ENCODE data around the gene ECHDC3. TPM values are rescaled to one million over a fixed set of nuclear protein-coding genes. Genes with fewer than 3 reads are reported as not detected.
A peak's percentile ranks its signal among the peaks of the same experiment; 100 is the strongest.

ECHDC3 gene
- total and polyA plus RNA-seq, 2 of the 13 experiments (the other 11 are each of a cell fraction or from before 2014, with no cell fraction given) = not detected

DNA sequence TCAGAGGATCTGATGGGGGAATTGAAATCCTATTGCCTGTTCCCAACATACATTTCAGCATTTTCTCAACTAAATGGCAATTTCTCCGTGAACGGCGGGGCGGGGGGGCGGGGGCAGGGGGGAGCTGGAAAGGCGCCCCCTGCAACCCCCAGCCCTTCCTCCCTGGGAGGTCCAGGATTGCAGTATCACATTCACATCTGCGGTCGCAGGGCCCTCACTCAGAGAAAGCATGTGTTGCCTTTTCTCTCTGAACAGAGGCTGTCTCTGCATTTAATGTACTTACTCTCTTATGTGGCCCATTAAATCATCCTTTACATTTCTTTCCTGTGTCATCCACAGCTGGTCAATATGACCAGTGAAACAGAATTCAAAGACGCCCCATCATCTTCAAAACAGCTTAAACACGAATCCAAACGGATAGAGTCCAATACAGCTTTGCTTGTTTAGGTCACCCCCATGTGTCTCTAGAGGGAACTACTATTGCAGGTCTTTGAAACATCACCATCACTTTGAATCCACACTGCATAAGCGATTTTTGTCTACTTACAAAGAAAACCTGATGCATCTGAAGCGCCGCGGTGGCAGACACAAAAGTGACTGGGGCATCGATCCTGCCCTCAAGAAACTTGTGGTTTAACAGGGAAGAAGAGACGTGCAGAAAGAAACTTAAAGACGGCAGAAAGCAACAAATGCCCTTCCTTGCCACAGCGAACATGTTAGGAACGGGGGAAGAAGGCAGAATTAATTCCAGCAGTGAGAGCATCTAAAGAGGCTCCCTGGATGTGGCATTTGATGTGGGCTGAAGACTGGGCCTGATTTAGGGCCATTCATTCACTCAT, 17.0 kb upstream of the ECHDC3 start (continued):
- TF ChIP-seq, protein P1, sequence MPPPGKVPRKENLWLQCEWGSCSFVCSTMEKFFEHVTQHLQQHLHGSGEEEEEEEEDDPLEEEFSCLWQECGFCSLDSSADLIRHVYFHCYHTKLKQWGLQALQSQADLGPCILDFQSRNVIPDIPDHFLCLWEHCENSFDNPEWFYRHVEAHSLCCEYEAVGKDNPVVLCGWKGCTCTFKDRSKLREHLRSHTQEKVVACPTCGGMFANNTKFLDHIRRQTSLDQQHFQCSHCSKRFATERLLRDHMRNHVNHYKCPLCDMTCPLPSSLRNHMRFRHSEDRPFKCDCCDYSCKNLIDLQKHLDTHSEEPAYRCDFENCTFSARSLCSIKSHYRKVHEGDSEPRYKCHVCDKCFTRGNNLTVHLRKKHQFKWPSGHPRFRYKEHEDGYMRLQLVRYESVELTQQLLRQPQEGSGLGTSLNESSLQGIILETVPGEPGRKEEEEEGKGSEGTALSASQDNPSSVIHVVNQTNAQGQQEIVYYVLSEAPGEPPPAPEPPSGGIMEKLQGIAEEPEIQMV (CRISPR knock-in tag; IDR thresholded peaks at IDR 0.05; ENCODE audit: low read depth) = no peak
- TF ChIP-seq IRF2 (CRISPR knock-in tag; IDR thresholded peaks at IDR 0.05) = peak; percentile 54; the same call in 1 of the 2 replicates
- TF ChIP-seq, protein P2, sequence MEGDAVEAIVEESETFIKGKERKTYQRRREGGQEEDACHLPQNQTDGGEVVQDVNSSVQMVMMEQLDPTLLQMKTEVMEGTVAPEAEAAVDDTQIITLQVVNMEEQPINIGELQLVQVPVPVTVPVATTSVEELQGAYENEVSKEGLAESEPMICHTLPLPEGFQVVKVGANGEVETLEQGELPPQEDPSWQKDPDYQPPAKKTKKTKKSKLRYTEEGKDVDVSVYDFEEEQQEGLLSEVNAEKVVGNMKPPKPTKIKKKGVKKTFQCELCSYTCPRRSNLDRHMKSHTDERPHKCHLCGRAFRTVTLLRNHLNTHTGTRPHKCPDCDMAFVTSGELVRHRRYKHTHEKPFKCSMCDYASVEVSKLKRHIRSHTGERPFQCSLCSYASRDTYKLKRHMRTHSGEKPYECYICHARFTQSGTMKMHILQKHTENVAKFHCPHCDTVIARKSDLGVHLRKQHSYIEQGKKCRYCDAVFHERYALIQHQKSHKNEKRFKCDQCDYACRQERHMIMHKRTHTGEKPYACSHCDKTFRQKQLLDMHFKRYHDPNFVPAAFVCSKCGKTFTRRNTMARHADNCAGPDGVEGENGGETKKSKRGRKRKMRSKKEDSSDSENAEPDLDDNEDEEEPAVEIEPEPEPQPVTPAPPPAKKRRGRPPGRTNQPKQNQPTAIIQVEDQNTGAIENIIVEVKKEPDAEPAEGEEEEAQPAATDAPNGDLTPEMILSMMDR (CRISPR knock-in tag; IDR thresholded peaks at IDR 0.05) = peak; percentile 90
- TF ChIP-seq ZNF7 (CRISPR knock-in tag; IDR thresholded peaks at IDR 0.05) = no peak
- peak; percentile 72 for TF ChIP-seq GATAD2A (CRISPR knock-in tag; IDR thresholded peaks at IDR 0.05)
- TF ChIP-seq ZNF331 (CRISPR knock-in tag; IDR thresholded peaks at IDR 0.05) = peak; percentile 47; the same call in 1 of the 2 replicates
- no peak for TF ChIP-seq TBX3 (IDR thresholded peaks at IDR 0.05; ENCODE audit: borderline replicate concordance)
- no peak for TF ChIP-seq CAMTA2 (CRISPR knock-in tag; IDR thresholded peaks at IDR 0.05; ENCODE audit: borderline replicate concordance)
- TF ChIP-seq, protein P3, sequence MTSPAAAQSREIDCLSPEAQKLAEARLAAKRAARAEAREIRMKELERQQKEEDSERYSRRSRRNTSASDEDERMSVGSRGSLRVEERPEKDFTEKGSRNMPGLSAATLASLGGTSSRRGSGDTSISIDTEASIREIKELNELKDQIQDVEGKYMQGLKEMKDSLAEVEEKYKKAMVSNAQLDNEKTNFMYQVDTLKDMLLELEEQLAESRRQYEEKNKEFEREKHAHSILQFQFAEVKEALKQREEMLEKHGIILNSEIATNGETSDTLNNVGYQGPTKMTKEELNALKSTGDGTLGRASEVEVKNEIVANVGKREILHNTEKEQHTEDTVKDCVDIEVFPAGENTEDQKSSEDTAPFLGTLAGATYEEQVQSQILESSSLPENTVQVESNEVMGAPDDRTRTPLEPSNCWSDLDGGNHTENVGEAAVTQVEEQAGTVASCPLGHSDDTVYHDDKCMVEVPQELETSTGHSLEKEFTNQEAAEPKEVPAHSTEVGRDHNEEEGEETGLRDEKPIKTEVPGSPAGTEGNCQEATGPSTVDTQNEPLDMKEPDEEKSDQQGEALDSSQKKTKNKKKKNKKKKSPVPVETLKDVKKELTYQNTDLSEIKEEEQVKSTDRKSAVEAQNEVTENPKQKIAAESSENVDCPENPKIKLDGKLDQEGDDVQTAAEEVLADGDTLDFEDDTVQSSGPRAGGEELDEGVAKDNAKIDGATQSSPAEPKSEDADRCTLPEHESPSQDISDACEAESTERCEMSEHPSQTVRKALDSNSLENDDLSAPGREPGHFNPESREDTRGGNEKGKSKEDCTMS (CRISPR knock-in tag; conservative IDR thresholded peaks at IDR 0.05) = no peak
- TF ChIP-seq PPARG (CRISPR knock-in tag; conservative IDR thresholded peaks at IDR 0.05) = 0 out of 2 replicates have a peak, but pooled peaks have one; percentile 32
- TF ChIP-seq, protein P4, sequence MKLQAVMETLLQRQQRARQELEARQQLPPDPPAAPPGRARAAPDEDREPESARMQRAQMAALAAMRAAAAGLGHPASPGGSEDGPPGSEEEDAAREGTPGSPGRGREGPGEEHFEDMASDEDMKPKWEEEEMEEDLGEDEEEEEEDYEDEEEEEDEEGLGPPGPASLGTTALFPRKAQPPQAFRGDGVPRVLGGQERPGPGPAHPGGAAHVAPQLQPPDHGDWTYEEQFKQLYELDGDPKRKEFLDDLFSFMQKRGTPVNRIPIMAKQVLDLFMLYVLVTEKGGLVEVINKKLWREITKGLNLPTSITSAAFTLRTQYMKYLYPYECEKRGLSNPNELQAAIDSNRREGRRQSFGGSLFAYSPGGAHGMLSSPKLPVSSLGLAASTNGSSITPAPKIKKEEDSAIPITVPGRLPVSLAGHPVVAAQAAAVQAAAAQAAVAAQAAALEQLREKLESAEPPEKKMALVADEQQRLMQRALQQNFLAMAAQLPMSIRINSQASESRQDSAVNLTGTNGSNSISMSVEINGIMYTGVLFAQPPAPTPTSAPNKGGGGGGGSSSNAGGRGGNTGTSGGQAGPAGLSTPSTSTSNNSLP (IDR thresholded peaks at IDR 0.05; ENCODE audit: low read depth, low read length) = 0 out of 2 replicates have a peak, but pooled peaks have one; percentile 22
- TF ChIP-seq SMARCC2 (IDR thresholded peaks at IDR 0.05) = no peak

All from HepG2 (cell line).